GM21717 (cell line): ENCODE results near the gene IFT57.
"Not testable (repeated sequence)": the region's sequence is repeated elsewhere in the genome, so short reads cannot be mapped to it uniquely, and the experiment has no call there.

Experiments
- ATAC-seq: cut with Tn5 transposase; IDR thresholded peaks from one replicate; pipeline ENCODE4 v1.9.1; 2021; ENCODE audit warnings: mild to moderate bottlenecking, moderate library complexity; ENCODE audit not compliant: unreplicated experiment

IFT57 gene

GRCh38 chr3:108221911-108222852 lies at the start of gene IFT57:
Gene IFT57, minus strand, starts transcription at chr3:108222424. Its CDS starts 102 bp downstream, at chr3:108222322.
- peak; percentile 92 for ATAC-seq

- no peak for ATAC-seq
These were observed 49.4 kb upstream of the IFT57 start for GRCh38 chr3:108271626-108272025.

- ATAC-seq = not testable (repeated sequence)
These were observed 46.0 kb upstream of the IFT57 start for GRCh38 chr3:108268235-108268634.

GRCh38 chr3:108264534-108265298 lies 42.5 kb upstream of the IFT57 start:
- ATAC-seq = peak; percentile 62

- ATAC-seq = no peak
These were observed 32.9 kb upstream of the IFT57 start for GRCh38 chr3:108255131-108255530.

- no peak for ATAC-seq
These were observed 29.6 kb upstream of the IFT57 start for GRCh38 chr3:108251844-108252243.

GRCh38 chr3:108251265-108251664 lies 29.0 kb upstream of the IFT57 start:
- ATAC-seq = no peak

GRCh38 chr3:108250626-108251025 lies 28.4 kb upstream of the IFT57 start:
- ATAC-seq = no peak

- ATAC-seq = no peak
These were observed 21.0 kb upstream of the IFT57 start for GRCh38 chr3:108243243-108243642.

GRCh38 chr3:108242776-108243175 lies 20.6 kb upstream of the IFT57 start:
- no peak for ATAC-seq

- ATAC-seq = no peak
These were observed 19.5 kb upstream of the IFT57 start for GRCh38 chr3:108241721-108242120.

- ATAC-seq = no peak
These were observed 18.9 kb upstream of the IFT57 start for GRCh38 chr3:108241146-108241545.

GRCh38 chr3:108239082-108239481 lies 16.9 kb upstream of the IFT57 start:
- no peak for ATAC-seq

- no peak for ATAC-seq
These were observed 13.1 kb upstream of the IFT57 start for GRCh38 chr3:108235290-108235689.

- ATAC-seq = no peak
These were observed 12.2 kb upstream of the IFT57 start for GRCh38 chr3:108234387-108234957.

GRCh38 chr3:108228286-108228685 lies 6.1 kb upstream of the IFT57 start:
- no peak for ATAC-seq

GRCh38 chr3:108227131-108227530 lies 4.9 kb upstream of the IFT57 start:
- no peak for ATAC-seq

- no peak for ATAC-seq
These were observed 3.0 kb upstream of the IFT57 start for GRCh38 chr3:108225221-108225620.

GRCh38 chr3:108223928-108224327 lies 1.7 kb upstream of the IFT57 start:
- ATAC-seq = no peak

- ATAC-seq = no peak
These were observed 785 bp upstream of the IFT57 start for GRCh38 chr3:108222853-108223565.

GRCh38 chr3:108221393-108221792 lies 831 bp downstream of the IFT57 start:
- no peak for ATAC-seq
